GM18508 (cell line): ENCODE measurements around the gene TSPEAR.
"Not testable (repeated sequence)": the region's sequence is repeated elsewhere in the genome, so short reads cannot be mapped to it uniquely, and the experiment has no call there.

Experiments
- ATAC-seq: cut with Tn5 transposase; IDR thresholded peaks from one replicate; pipeline ENCODE4 v1.9.1; 2021; ENCODE audit warnings: moderate number of reproducible peaks; ENCODE audit not compliant: insufficient read depth, unreplicated experiment

The TSPEAR gene

DNA sequence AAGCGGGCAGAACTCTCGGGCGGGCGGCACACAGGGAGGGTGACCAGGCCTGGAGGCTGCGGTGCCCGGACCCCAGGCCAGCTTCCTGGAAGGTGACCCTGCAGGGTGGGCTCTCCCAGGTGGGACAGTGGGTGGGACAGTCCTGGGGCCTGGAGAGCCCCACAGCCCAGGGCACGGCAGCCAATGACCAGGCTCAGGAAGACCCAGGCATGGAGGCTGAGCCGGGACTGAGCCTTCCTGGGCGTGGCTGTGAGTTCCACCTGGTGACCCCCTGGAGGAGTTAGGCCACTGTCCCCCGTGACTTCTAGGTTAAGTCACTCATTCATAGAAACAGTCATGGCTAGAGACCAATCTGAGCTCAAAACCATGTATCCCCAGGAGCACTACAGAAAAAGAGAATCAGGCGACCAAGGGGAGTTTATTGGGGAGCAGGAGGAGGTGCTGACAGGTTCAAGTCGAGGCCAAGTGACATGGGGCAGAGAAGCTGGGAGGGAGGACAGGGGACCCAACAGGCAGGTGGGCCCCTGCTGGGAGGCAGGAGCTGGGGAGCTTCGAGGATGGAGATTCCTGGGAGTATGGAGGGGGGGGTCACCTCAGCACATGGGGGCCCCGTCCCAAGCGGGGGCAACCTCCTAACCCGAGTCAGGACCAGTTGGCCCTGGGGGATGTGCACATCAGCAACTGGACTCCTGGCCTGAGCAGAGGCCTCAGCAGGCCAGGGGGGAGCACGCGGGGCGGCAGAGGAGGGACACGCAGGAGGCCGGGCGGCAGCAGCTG is 132.1 kb downstream of the TSPEAR start:
- no peak for ATAC-seq

DNA sequence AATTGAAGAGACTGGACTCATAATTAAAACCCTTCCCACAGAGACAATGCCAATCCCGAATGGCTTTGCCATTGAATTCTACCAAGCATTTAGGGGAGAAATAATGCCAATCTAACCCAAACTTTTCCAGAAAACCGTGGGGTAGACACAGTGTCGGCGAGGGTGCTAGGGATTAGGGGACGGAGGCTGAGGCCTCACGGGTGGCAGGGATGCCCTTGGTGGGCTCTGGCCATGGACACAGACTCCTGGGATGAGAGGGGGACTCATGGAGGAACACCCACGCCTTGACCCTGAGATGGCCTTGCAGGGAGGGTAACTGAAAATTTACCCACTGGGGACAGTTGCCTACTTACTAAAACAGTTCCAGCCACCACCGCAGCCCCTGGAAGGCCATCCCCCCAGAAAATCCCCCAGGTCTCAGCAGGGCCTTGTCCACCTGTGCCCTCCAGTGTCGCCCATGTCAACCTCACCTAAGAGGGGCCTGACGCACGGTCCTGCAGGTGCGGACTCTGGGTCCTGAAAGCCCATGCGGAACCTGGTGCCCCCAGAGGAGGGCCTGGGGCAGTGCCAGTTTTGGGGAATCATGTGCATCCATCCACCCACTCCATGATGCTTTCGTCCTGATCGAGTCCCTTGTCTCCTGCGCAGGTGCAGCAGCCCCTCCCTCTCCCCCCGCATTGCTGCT is 132.9 kb downstream of the TSPEAR start:
- no peak for ATAC-seq

DNA sequence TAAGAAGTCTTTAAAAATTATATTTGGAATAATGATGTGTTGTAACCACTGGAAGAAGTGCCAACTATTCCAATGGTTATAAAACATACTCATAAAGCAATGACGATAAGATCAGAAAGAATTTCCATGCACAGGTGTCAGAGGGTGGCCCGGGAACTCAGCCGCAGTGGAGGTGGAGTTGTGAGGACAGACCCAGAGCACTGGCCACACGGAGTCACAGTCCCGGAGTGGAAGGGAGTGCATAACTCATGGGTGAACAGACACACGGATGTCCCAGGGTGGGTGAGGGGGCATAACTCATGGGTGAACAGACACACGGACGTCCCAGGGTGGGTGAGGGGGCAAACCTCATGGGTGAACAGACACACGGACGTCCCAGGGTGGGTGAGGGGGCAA is 135.3 kb downstream of the TSPEAR start:
- ATAC-seq: no peak

DNA sequence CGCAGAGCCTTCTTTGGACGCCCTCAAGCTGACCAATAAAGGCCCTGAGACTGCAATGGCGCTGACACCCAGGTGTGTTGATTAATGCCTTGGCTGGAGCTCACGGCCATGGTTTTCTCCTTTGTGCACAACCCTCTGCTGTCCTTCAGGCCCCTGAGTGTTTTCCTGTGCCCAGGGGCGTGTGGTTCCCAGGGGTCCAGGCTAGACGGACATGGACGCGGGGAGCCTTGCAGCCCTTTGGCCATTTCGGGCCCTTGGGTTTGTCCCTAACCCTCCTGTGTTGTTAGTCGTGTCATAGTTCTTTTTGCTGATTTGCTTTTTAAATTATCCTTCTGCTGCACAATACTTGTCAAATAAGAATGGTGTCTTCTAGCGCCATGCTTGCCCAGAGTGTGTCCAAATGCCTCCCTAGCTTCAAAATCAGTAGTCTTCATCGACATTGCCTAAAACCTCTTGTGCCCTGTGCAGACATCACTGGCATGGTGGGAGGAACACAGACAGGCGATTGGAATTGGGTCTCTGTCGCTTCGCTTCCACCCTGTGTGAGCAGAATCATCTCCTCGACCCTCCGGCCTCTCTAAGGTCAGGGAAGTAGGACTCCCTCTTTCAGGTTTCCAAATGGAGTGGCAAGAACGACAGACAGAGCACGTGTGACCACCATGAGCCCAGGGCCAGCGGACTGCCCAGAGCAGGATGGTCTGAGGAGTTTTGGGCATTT is 135.9 kb downstream of the TSPEAR start:
- ATAC-seq: no peak

DNA sequence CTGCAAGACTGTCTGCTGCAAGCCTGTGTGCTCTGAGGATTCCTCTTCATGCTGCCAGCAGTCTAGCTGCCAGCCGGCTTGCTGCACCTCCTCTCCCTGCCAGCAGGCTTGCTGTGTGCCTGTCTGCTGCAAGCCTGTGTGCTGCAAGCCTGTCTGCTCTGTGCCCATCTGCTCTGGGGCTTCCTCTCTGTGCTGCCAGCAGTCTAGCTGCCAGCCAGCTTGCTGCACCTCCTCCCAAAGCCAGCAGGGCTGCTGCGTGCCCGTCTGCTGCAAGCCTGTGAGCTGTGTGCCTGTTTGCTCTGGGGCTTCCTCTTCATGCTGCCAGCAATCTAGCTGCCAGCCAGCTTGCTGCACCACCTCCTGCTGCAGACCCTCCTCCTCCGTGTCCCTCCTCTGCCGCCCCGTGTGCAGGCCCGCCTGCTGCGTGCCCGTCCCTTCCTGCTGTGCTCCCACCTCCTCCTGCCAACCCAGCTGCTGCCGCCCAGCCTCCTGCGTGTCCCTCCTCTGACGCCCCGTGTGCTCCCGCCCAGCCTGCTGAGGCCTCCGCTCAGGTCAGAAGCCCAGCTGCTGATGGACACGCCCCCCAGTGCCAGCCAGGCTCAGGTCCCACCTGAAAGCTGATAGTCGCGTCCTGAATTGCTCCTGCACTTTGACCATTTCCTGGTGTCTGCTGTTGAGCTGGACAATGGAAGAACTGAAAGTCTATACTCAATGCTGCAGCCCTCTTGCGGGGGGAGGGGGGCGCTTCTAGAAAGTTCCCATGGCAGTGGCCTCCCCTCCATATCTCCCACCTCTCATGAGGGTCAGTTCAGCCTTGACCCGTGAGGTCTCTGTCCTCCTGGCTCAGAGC is 136.7 kb downstream of the TSPEAR start:
- no peak for ATAC-seq

DNA sequence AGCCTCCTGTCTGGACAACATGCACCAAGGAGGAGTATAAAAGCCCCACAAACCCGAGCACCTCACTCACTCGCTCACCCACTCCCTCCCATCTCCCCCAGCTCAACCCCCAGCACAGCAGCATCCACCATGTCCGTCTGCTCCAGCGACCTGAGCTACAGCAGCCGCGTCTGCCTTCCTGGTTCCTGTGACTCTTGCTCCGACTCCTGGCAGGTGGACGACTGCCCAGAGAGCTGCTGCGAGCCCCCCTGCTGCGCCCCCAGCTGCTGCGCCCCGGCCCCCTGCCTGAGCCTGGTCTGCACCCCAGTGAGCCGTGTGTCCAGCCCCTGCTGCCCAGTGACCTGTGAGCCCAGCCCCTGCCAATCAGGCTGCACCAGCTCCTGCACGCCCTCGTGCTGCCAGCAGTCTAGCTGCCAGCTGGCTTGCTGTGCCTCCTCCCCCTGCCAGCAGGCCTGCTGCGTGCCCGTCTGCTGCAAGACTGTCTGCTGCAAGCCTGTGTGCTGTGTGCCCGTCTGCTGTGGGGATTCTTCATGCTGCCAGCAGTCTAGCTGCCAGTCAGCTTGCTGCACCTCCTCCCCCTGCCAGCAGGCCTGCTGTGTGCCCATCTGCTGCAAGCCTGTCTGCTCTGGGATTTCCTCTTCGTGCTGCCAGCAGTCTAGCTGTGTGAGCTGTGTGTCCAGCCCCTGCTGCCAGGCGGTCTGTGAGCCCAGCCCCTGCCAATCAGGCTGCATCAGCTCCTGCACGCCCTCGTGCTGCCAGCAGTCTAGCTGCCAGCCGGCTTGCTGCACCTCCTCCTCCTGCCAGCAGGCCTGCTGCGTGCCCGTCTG is 137.5 kb downstream of the TSPEAR start, which contains the start of gene KRTAP10-4:
Gene KRTAP10-4, plus strand, starts transcription at position 100 of the 827 bp plus-strand sequence. Its CDS starts 30 bp downstream, at position 130.
- ATAC-seq: not testable (repeated sequence)

DNA sequence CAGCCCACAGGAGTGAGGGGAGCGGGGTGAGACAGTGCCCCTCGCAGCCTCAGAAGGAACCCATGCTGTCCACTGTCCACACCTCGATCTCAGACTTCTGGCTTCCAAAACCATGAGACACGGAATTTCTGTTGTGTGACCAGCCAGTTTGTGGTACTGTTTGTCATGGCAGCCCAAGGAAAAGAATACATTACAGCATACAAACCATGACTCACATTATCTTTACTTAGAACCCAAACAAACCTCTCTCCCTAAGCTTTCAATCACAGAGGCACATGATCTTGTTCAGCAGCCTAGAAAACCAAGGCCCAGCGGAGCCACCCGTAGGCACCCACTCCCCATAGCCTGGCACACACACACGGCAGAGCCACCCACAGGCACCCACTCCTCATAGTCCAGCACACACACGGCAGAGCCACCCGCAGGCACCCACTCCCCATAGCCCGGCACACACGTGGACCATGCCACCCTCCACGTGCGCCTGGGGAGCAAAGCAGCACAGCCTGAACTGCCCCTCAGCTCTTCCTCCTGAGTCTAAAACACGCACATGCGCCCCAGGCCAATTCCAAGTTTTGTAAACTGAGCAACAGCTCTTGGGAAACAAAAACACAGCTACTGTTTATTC is 138.3 kb downstream of the TSPEAR start:
- no peak for ATAC-seq

DNA sequence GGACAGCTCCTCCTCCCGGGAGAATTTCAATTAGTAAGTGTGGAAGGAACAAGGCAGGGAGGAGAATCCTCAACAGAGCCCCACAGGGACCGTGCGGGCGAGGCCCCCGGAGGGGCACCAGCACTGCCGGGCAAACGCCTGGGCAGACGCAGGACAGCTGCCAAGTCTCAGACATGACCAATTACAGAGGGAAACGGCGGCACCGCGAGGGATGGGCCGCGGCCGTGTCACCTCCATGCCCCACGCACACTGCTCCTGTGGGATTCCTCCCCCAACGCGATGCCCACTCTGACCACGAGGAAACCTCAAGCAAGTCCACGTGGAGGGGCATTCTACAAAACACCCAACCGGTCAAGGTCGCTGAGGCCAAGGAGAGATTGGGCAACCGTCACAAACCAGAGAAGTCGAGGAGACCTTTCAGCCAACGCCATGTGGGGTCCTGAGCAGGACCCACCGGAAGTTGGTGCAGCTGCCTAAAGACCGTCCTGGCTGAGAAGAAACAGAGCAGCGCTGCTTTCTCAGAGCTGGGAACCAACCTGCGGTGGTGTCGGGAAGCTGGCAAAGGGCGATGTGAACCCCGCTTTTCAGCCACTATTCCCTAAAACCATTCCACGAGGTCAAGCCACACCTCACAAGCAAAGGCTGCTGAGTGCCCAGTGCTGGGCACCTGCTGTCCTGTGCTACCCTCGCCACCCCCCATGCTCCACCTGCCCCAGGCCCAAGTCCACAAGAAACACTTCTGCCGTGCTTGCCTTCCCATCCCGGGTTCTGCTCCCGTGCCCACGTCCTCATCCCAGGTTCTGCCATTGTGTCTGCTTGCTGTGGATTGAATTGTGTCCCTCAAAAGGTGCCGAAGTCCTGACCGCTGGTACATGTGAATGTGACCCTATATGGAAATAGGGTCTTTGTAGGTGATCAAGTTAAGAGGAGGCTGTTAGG is 139.3 kb downstream of the TSPEAR start:
- no peak for ATAC-seq

DNA sequence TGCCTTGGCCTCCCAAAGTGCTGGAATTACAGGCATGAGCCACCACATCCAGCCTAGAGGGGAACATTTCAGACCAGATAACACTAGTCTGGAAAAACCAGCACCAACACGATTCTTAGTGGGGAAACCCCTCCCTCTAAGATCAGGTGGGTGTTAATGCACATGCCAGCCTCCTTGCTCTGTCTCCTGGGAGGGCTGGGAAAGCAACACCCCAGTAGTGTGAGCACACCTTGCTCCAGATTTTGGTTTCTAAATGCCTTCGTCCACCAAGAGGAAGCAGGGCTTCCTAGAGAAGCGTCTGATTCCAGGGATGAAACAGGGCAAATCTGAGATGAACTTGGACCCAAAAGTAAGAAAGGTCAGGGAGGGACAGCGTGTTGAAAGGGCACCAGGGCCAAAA is 140.1 kb downstream of the TSPEAR start:
- ATAC-seq: no peak

DNA sequence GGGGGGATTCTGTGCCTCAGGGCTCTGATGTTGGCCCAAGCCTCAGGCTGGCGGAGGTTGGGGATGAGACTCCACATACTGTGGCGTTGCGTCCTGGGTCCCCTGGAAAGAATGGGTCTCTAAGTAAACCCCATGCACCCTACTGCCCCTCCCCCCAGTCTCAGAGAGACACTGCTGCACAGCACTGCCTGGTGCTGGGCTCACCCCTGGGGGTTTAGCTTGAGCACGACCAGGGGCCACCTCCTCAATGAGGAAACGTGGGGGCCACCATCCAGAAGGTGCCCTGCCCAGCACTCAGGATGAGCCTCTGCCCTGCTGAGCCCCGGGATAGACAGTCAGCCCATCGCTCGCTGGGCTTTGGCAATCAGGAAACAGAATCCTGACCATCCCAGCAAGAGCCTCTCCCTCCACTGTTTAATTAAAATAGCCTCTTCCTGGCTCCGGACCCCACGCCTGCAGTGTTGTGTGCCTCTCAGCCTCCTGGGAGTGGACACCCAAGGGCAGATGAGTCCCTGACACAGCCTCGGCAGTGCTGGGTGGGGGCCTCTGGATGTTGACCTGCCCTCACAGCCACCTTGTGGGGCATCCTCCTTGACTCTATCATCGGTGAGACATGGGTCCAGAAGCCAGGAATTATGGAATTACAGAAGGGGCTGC is 141.4 kb downstream of the TSPEAR start:
- ATAC-seq: no peak

DNA sequence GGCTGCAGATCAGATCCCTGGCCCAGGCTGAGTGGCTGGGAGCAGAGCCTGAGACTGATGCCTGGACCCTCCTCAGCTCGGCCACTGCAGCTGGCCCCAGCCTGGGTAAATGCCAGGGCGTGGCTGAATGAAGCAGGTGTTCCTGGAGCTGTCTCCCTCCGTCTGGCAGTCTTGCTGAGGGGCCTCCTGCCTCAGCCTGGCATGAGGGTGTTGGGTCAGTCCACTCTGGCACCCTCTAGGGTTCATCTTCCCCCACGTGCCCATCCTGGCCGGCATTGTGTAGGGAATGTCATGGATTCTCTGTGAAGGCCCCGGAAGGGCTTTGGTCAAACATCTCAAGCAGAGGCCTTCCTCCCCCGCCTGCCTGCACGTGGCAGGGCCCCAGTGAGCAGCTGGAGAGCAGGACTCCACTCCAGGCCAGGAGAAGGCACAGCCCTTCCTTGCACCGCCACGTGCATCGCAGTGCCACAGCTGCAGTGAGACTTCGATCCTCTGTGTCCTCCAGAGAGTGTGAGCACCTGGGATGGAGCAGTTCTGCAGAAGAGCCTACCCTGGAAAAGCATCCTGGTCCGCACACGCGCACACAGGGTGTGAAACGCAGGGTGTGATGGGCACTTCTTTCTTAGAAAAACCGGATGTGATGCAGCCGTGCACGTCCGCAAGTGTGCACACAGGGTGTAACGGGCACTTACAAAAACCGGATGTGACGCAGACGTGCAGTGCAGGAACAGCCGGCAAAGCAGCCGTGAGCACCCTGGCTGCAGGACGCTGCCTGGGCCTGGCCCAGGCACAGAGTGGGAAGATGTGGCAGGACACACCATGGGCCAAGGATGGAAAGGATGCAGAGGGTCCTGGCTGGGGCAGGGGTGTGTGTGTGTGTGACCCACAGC is 142.5 kb downstream of the TSPEAR start:
- ATAC-seq: no peak

DNA sequence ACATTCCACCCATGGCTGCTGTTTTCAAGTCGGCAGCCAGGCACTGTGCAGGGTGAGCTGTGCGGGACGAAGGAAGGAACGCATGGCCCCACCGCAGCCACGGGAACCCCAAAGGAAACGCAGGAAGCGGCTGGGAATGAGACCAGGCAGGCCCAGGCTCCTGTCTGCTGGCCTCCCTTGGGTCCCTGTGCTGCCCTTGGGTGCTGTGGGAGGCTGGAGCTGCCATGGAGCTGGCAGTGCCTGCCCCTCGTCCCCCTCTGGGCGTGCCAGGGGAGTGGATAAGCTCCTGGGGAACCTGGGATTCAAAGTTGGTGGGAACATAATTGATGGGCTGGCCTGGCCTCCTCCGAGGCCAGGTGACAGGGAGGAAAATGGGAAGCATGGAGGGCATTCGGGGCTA is 143.1 kb downstream of the TSPEAR start:
- no peak for ATAC-seq

DNA sequence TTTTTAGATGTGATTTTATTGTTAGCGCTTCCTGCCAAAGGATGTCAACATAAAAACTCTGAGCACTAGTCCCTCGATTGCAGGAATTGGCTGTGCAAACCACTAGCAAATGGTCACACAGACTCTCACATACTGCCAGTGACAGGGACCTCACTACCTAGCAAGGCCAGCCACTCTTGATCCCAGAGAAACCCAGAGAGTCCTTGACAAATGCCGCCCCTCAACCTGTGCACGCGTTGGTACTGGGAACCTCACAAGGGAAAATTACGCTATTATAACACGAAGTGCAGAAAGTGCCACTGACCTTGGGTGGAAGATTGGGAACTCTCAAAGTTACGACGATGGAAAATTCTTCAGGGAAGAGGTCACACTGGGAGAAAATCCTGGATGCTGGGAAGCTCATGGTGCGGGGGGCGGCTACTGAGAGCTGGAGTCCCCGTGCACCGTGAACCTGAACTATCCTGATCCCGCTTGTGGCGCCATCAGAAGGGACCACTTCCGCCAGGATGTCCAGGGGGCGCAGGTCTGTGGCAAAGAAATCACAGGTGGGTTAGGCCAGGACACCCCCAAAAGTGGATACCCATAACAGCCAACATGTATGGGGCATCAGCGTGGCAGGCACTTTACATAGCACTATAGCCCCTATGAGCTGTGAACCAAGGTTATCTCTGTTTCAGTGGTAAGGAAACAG is 143.7 kb downstream of the TSPEAR start:
- ATAC-seq: no peak

DNA sequence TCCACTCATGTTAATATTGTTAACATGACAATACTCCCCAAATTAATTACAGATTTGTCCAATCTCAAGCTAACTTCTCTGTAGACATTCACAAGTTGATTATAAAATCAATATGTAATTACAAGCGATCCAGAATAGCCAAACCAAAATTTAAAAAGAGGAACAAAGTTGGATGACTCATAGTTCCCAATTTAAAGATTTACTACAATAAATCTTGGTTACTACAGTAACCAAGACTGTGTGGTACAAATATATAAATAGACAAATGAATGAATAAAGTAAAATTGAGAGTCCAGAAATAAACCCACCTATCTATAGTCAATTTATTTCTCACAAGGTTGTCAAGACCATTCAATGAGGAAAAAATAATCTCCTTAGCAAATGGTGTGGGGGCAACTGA is 145.0 kb downstream of the TSPEAR start:
- ATAC-seq: no peak

DNA sequence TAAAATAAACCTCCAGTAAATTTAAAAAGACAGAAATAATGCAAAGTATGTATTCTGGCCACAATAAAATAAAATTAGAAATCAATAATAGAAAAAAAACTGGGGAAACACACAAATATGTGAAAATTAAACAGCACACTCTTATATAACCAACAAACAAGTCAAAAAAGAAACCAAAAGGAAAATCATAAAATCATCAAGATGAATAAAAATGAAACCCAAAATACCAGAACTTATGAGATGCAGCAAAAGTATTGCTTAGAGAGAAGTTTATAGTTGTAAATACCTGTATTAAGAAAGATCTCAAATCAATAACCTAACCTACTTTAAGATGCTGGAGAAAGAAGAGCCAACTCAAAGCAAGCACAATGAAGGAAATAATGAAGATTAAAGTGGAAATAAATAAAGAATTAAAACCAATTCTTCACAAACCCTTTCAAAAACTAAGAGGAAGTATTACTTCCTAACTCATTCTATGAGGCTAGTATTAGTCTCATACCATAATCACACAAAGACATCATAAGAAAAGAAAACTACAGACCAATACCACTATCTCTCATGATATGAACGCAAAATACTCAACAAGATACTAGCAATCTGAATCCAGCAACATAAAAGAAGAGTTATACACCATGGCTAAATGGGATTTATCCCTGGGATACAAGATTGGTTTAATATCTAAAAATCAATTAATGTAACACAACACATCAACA is 146.3 kb downstream of the TSPEAR start:
- no peak for ATAC-seq
